DMS 273 (cell line): ENCODE results near the gene RTP5.

Experiments used
- DNase-seq: peaks from one replicate; lab custom pipeline; 2025; ENCODE audit not compliant: unreplicated experiment; lab: John Stamatoyannopoulos, UW

RTP5 gene

GRCh38 chr2:241870081-241870541, 582 bp downstream of the RTP5 start:
- DNase-seq: peak; percentile 83

- DNase-seq: peak; percentile 72
Observed at GRCh38 chr2:241870611-241871537, 1.3 kb downstream of the RTP5 start.

GRCh38 chr2:241871538-241872312, 2.2 kb downstream of the RTP5 start:
- DNase-seq: no peak

GRCh38 chr2:241872313-241872642, 2.7 kb downstream of the RTP5 start:
- no peak for DNase-seq

- no peak for DNase-seq
Observed at GRCh38 chr2:241873081-241873802, 3.7 kb downstream of the RTP5 start.

- no peak for DNase-seq
Observed at GRCh38 chr2:241873803-241874110, 4.2 kb downstream of the RTP5 start.

GRCh38 chr2:241874277-241874925, 4.9 kb downstream of the RTP5 start:
- no peak for DNase-seq

- peak; percentile 62 for DNase-seq
Observed at GRCh38 chr2:241875754-241876527, 6.4 kb downstream of the RTP5 start.

GRCh38 chr2:241876528-241877196, 7.1 kb downstream of the RTP5 start:
- no peak for DNase-seq

- DNase-seq: no peak
Observed at GRCh38 chr2:241877197-241877685, 7.7 kb downstream of the RTP5 start.

- DNase-seq: peak; percentile 91
Observed at GRCh38 chr2:241877989-241878970, 8.8 kb downstream of the RTP5 start.

GRCh38 chr2:241879326-241879725, 9.8 kb downstream of the RTP5 start:
- no peak for DNase-seq

GRCh38 chr2:241880311-241881073, 11.0 kb downstream of the RTP5 start:
- DNase-seq: no peak

- DNase-seq: peak; percentile 72
Observed at GRCh38 chr2:241882091-241882625, 12.6 kb downstream of the RTP5 start.

GRCh38 chr2:241884951-241885290, 15.4 kb downstream of the RTP5 start:
- no peak for DNase-seq

GRCh38 chr2:241885291-241885945, 15.9 kb downstream of the RTP5 start:
- peak; percentile 52 for DNase-seq
